SH-SY5Y (cell line): Measurements from ENCODE around the gene BEX2.

Source experiments
- GATA2 ChIP-seq: IDR thresholded peaks from 2 replicates; pipeline ENCODE4 v1.6.1; 2011; ENCODE audit warnings: mild to moderate bottlenecking, low read depth, low read length
- GATA3 ChIP-seq: IDR thresholded peaks from 2 replicates; pipeline ENCODE4 v1.6.1; 2011; ENCODE audit warnings: low read depth, mild to moderate bottlenecking, low read length, moderate library complexity

DNA sequence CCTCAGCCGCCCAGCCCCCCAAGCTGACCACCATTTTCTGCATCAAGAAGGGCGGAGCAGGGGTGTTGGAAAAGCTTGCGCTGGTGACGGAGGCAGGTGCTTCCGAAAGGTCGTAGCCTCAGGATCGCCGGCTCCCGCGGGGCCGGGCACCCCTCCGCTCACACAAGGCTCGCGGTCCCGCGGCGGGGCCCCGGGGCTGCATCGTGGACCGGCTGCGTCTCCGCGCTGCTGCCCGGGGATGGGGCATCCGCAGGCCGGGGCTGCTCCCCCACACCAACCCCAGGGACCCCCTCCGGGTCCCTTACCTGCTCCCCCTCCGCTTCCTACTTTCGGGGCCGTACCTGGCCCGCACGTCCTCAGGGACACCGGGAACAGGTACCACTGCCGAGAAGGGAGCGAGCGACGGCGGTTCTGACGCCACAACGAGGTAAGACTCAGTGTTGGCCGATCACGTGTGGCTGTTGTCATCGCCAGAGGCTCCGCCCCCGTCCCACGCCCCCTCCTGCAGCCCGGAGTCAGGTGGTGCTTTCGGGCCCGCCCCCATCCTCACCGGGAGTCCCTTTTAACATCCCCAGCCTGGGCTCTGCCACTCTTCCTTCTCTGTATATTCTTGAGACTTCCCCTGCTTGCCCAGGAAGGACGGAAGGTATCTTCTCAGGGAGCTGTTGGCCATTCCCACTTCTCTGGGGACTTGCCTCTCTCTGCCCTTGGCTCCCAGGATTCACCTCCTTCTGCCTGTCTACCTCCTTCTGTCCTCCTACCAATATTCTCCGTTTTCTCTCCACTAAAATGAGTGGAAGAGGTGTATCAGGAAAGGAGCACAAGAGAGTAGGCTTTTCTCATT, at the start of gene BEX2:
- TF ChIP-seq GATA2 (no peak), GATA3 (no peak)
